ENCODE data around the gene CHRNA1. TPM values are rescaled to one million over a fixed set of nuclear protein-coding genes. Genes with fewer than 3 reads are reported as not detected.

The CHRNA1 gene
- total RNA-seq, 4 donors from 2014 or later: 0.17 TPM; not detected in 3

GRCh38 chr2:174792309-174793025 is 28.2 kb upstream of the CHRNA1 start:
- intact Hi-C loops (cut with DNase I; ENCODE audit: low total_unique reads): no loop called here
- no peak overlapping the region for H3K4me3 ChIP-seq (ENCODE audit: low read depth, poor library complexity, severe bottlenecking)
- no peak for DNase-seq (ENCODE audit: low spot score in 2 of 2)
- TF ChIP-seq POLR2A (IDR thresholded peaks at IDR 0.05): no peak
- TF ChIP-seq, protein P1, sequence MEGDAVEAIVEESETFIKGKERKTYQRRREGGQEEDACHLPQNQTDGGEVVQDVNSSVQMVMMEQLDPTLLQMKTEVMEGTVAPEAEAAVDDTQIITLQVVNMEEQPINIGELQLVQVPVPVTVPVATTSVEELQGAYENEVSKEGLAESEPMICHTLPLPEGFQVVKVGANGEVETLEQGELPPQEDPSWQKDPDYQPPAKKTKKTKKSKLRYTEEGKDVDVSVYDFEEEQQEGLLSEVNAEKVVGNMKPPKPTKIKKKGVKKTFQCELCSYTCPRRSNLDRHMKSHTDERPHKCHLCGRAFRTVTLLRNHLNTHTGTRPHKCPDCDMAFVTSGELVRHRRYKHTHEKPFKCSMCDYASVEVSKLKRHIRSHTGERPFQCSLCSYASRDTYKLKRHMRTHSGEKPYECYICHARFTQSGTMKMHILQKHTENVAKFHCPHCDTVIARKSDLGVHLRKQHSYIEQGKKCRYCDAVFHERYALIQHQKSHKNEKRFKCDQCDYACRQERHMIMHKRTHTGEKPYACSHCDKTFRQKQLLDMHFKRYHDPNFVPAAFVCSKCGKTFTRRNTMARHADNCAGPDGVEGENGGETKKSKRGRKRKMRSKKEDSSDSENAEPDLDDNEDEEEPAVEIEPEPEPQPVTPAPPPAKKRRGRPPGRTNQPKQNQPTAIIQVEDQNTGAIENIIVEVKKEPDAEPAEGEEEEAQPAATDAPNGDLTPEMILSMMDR (IDR thresholded peaks at IDR 0.05): no peak
- WGBS, 2 donors: 82 to 83% methylated on average over 7 of the region's 7 CpGs

GRCh38 chr2:174791746-174792280 is 27.5 kb upstream of the CHRNA1 start:
- no peak overlapping the region for H3K4me3 ChIP-seq (ENCODE audit: low read depth, poor library complexity, severe bottlenecking)
- 84 to 85% methylated on average over 7 of the region's 7 CpGs for WGBS, 2 donors
- no peak for DNase-seq (ENCODE audit: low spot score in 2 of 2)
- TF ChIP-seq POLR2A (IDR thresholded peaks at IDR 0.05): no peak
- TF ChIP-seq, protein P1 (IDR thresholded peaks at IDR 0.05): no peak
- intact Hi-C loops (cut with DNase I; ENCODE audit: low total_unique reads): no loop called here

- no peak for DNase-seq (ENCODE audit: low spot score in 2 of 2)
- no peak for TF ChIP-seq POLR2A (IDR thresholded peaks at IDR 0.05)
- TF ChIP-seq, protein P1 (IDR thresholded peaks at IDR 0.05): no peak
- H3K4me3 ChIP-seq (ENCODE audit: low read depth, poor library complexity, severe bottlenecking): no peak overlapping the region
- 66 to 70% methylated on average over 8 of the region's 8 CpGs for WGBS, 2 donors
- intact Hi-C loops (cut with DNase I; ENCODE audit: low total_unique reads): no loop called here
These were observed 26.7 kb upstream of the CHRNA1 start for GRCh38 chr2:174791020-174791419.

DNA sequence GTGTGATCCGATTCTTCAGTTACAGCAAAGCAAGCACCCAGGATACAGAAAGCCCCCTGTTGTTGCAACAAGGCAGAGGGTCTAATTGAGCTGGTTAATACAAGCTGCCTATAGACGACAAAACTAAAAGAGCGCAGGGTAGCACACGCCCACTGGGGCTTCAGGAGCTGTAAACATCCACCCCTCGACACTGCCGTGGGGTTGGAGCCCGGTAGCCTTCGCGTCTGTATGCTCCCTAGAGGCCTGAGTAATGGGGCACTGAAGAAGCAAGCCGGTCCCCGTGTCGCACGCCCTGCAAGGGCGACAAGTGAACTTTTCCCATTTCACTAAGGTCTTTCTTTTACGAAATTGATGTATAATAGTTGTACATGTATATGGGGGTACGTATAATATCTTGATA is 24.7 kb upstream of the CHRNA1 start:
- no peak overlapping the region for H3K4me3 ChIP-seq (ENCODE audit: low read depth, poor library complexity, severe bottlenecking)
- 88 to 91% methylated on average over 16 of the region's 16 CpGs for WGBS, 2 donors
- intact Hi-C loops (cut with DNase I; ENCODE audit: low total_unique reads): no loop called here
- no peak for DNase-seq (ENCODE audit: low spot score in 2 of 2)
- TF ChIP-seq, protein P1 (IDR thresholded peaks at IDR 0.05): no peak
- TF ChIP-seq POLR2A (IDR thresholded peaks at IDR 0.05): no peak

DNA sequence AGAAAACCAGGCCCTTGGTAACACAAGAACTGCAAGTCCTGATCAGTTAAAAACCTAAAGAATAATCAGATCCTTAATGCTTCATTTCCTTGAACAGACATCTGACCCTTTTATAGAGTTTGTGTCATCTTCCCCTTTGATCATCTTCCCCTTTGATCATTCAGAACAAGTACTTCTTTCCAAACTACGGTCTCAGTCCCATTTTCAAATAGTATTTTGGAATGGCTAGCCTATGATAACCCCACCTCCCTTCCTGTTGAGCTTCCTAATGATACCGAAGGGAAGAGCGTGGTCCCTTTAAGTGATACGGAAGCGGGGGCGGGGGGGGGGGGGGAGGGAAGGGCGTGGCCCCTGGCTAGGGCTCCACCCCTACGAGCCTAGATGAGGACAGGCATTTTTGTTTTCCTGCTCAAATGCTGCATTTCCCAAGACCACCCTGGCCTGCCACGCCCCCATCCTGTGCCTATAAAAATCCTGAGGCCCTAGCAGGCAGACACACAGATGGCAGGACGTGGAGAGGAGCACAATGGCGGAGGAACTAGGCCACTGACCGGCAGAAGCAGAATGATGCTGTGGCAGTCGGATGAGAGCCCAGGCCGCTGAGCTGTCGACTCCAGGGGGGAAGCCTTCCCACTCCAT is 24.1 kb upstream of the CHRNA1 start:
- 45 to 49% methylated on average over 14 to 15 of the region's 15 CpGs for WGBS, 2 donors

More for the DNA sequence above, 24.1 kb upstream of the CHRNA1 start:
- intact Hi-C loops (cut with DNase I; ENCODE audit: low total_unique reads): no loop called here
- no peak overlapping the region for H3K4me3 ChIP-seq (ENCODE audit: low read depth, poor library complexity, severe bottlenecking)
- TF ChIP-seq, protein P1 (IDR thresholded peaks at IDR 0.05): no peak
- no peak for TF ChIP-seq POLR2A (IDR thresholded peaks at IDR 0.05)
- no peak for DNase-seq (ENCODE audit: low spot score in 2 of 2)

Data from lower leg skin (tissue), 4 donors.